D721Med (cell line): Measurements from ENCODE around the gene PDE8A.

Experiments
- DNase-seq: peaks from one replicate; pipeline ENCODE4 v3.0.0; 2011; ENCODE audit warnings: low spot score; ENCODE audit not compliant: insufficient read length
- FAIRE-seq: peaks from 2 replicates; lab custom pipeline; 2011; peaks lifted over from hg19 to GRCh38; lab: Jason Lieb, UNC
- CTCF ChIP-seq: IDR thresholded peaks from 2 replicates; pipeline ENCODE4 v1.5.1; 2012; ENCODE audit warnings: mild to moderate bottlenecking, control low read depth; ENCODE audit not compliant: insufficient read depth; ENCODE audit errors: missing control alignments

Gene PDE8A

DNA sequence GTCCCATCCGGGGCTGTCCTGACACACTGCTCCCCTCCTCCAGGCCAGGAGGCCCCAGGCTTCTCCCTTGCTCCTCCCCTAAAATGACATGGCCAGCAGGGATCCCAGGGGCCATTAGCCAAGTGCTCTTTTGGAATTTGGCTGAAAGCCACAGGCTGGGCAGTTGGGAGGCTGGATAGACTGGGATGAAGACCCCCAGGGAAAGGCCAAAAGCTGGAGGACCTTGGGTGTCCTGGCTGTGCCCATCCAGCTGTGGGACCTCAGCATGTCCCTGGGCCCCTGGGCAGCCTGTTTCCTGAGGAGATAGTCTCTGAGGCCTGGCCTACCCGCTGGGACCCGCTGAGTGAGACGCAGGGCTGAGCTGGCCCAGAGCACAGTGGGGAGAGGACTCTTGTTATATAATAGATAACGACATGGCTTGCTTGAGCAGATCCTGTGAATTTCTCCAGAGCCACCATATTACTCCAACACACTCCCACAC is 5.7 kb upstream of the PDE8A start:
- DNase-seq (no peak), FAIRE-seq (no peak)
- TF ChIP-seq CTCF: no peak

- TF ChIP-seq CTCF: no peak
- no peak for DNase-seq
- no peak for FAIRE-seq
Observed at GRCh38 chr15:84976746-84977345, 4.8 kb upstream of the PDE8A start.

- FAIRE-seq (no peak), DNase-seq (no peak)
- TF ChIP-seq CTCF: no peak
Observed at GRCh38 chr15:84979651-84980050, 2.0 kb upstream of the PDE8A start.

GRCh38 chr15:84980196-84981053 is 1.2 kb upstream of the PDE8A start:
- TF ChIP-seq CTCF: no peak
- FAIRE-seq: no peak
- peak; percentile 90 for DNase-seq

- peak; percentile 90 for DNase-seq
- FAIRE-seq: no peak
- no peak for TF ChIP-seq CTCF
Observed at GRCh38 chr15:84981054-84981710, 474 bp upstream of the PDE8A start.

- DNase-seq (no peak), FAIRE-seq (no peak)
- TF ChIP-seq CTCF: no peak
Observed at GRCh38 chr15:84982301-84982920, 755 bp downstream of the PDE8A start.
